ENCODE data around the gene KDM4C.
"Not testable (repeated sequence)": the region's sequence is repeated elsewhere in the genome, so short reads cannot be mapped to it uniquely, and the experiment has no call there.

The KDM4C gene

GRCh38 chr9:6764950-6765349, 7.2 kb downstream of the KDM4C start:
- DNase-seq = no peak

GRCh38 chr9:6765396-6765795, 7.6 kb downstream of the KDM4C start:
- DNase-seq = no peak

- DNase-seq = no peak
Observed at GRCh38 chr9:6766606-6767005, 8.8 kb downstream of the KDM4C start.

- DNase-seq = not testable (repeated sequence)
Observed at GRCh38 chr9:6768587-6768986, 10.8 kb downstream of the KDM4C start.

- DNase-seq = no peak
Observed at GRCh38 chr9:6771722-6772121, 13.9 kb downstream of the KDM4C start.

- no peak for DNase-seq
Observed at GRCh38 chr9:6777213-6777902, 19.6 kb downstream of the KDM4C start.

- no peak for DNase-seq
Observed at GRCh38 chr9:6779417-6780241, 21.9 kb downstream of the KDM4C start.

- no peak for DNase-seq
Observed at GRCh38 chr9:6780690-6781089, 22.9 kb downstream of the KDM4C start.

- no peak for DNase-seq
Observed at GRCh38 chr9:6781476-6781875, 23.7 kb downstream of the KDM4C start.

GRCh38 chr9:6782345-6782744, 24.6 kb downstream of the KDM4C start:
- DNase-seq = no peak

- DNase-seq = no peak
Observed at GRCh38 chr9:6782981-6783380, 25.2 kb downstream of the KDM4C start.

- no peak for DNase-seq
Observed at GRCh38 chr9:6783753-6784152, 26.0 kb downstream of the KDM4C start.

- no peak for DNase-seq
Observed at GRCh38 chr9:6785682-6786081, 27.9 kb downstream of the KDM4C start.

GRCh38 chr9:6787793-6788161, 30.0 kb downstream of the KDM4C start:
- no peak for DNase-seq

GRCh38 chr9:6788162-6789016, 30.6 kb downstream of the KDM4C start:
- DNase-seq = no peak

GRCh38 chr9:6789017-6789338, 31.2 kb downstream of the KDM4C start:
- DNase-seq = not testable (repeated sequence)

GRCh38 chr9:6790866-6791265, 33.1 kb downstream of the KDM4C start:
- DNase-seq = no peak

- no peak for DNase-seq
Observed at GRCh38 chr9:6793203-6793602, 35.4 kb downstream of the KDM4C start.

- DNase-seq = no peak
Observed at GRCh38 chr9:6794936-6795335, 37.2 kb downstream of the KDM4C start.

GRCh38 chr9:6802926-6803325, 45.2 kb downstream of the KDM4C start:
- no peak for DNase-seq

GRCh38 chr9:6805532-6805931, 47.8 kb downstream of the KDM4C start:
- DNase-seq = no peak

GRCh38 chr9:6806318-6806717, 48.5 kb downstream of the KDM4C start:
- DNase-seq = not testable (repeated sequence)

- DNase-seq = not testable (repeated sequence)
Observed at GRCh38 chr9:6807669-6808068, 49.9 kb downstream of the KDM4C start.

GRCh38 chr9:6811436-6811835, 53.7 kb downstream of the KDM4C start:
- DNase-seq = no peak

Data from NCI-H1092 treated with DMSO at 0.1 percent for 48 hours (cell line).